GM23338 (cell line): ENCODE measurements around the gene SPATA25.

Source experiments
- CTCF ChIP-seq, 2 experiments: fragments of 200-600 bp in 1 of 2; sonication (generic) in 1 of 2; conservative IDR thresholded peaks; 2 replicates each; pipeline versions ENCODE4 v1.5.1 to v1.6.1; 2016 to 2017; ENCODE audit warnings: antibody characterized with exemption in 2 of 2, low read depth in 2 of 2, mild to moderate bottlenecking in 2 of 2, moderate library complexity in 1 of 2
- EZH2 ChIP-seq: fragments of 200-600 bp; sonication (generic); IDR thresholded peaks from one replicate; pipeline ENCODE4 v1.8.0; 2017; ENCODE audit warnings: antibody characterized with exemption, mild to moderate bottlenecking, low read depth; ENCODE audit not compliant: unreplicated experiment
- EZH2phosphoT487 ChIP-seq: fragments of 200-600 bp; sonication (generic); IDR thresholded peaks from one replicate; pipeline ENCODE4 v1.8.1; 2018; ENCODE audit warnings: antibody characterized with exemption; ENCODE audit not compliant: unreplicated experiment
- JUNB ChIP-seq: IDR thresholded peaks from one replicate; pipeline ENCODE4 v1.6.1; 2016; ENCODE audit warnings: antibody characterized with exemption; ENCODE audit not compliant: unreplicated experiment
- NANOG ChIP-seq: IDR thresholded peaks from 2 replicates; pipeline ENCODE4 v1.6.1; 2016; ENCODE audit warnings: antibody characterized with exemption, borderline replicate concordance
- POLR2AphosphoS5 ChIP-seq: IDR thresholded peaks from 2 replicates; pipeline ENCODE4 v1.6.1; 2016; ENCODE audit warnings: antibody characterized with exemption, low read depth
- REST ChIP-seq: IDR thresholded peaks from one replicate; pipeline ENCODE4 v1.6.1; 2018; ENCODE audit warnings: antibody characterized with exemption; ENCODE audit not compliant: unreplicated experiment
- ZNF114 ChIP-seq: fragments of 250-450 bp; sonication (Bioruptor Pico); IDR thresholded peaks from 2 replicates; pipeline ENCODE4 v1.5.0; 2020; ENCODE audit warnings: mild to moderate bottlenecking, moderate library complexity

GRCh38 chr20:45848421-45848820, 39.0 kb downstream of the SPATA25 start:
- no peak for TF ChIP-seq POLR2AphosphoS5
- TF ChIP-seq EZH2phosphoT487, result no peak
- TF ChIP-seq JUNB, result no peak
- TF ChIP-seq CTCF (conservative IDR thresholded peaks at IDR 0.05; ENCODE audit: low read depth in 2 of 2), result no peak
- no peak for TF ChIP-seq REST
- TF ChIP-seq EZH2, result no peak
- TF ChIP-seq NANOG, result no peak
- TF ChIP-seq ZNF114, result no peak
